HEK293 (cell line): ENCODE results near the gene SMIM22.
A peak's percentile ranks its signal among the peaks of the same experiment; 100 is the strongest.

Experiments
- CTCF ChIA-PET: fragments of 350-600 bp; formaldehyde crosslinking; extraction: SDS; loops from one replicate; lab custom pipeline; 2021; ENCODE audit warnings: antibody characterized with exemption; lab: Yijun Ruan, JAX
- POLR2A ChIA-PET: fragments of 300-600 bp; formaldehyde crosslinking; extraction: SDS; loops from one replicate; lab custom pipeline; 2020; ENCODE audit warnings: antibody characterized with exemption, inconsistent platforms; lab: Yijun Ruan, JAX
- H3K27ac ChIP-seq: fragments of 200-500 bp; sonication (Bioruptor generic); 2 replicates; pipeline ENCODE4 v1.5.1; 2014; ENCODE audit warnings: low read depth, low read length, control low read depth, inconsistent platforms; ENCODE audit errors: extremely low read depth
- H3K36me3 ChIP-seq, 2 experiments: fragments of 200-500 bp in 1 of 2; sonication (Bioruptor generic) in 1 of 2; 1 replicate in 1 of 2; 2 replicates in 1 of 2; pipeline ENCODE4 v1.5.1; 2014 to 2017; ENCODE audit warnings: inconsistent platforms in 2 of 2, low read length in 2 of 2; ENCODE audit not compliant: control insufficient read depth in 2 of 2, insufficient read depth in 1 of 2
- H3K4me1 ChIP-seq: fragments of 200-500 bp; sonication (Bioruptor generic); 2 replicates; pipeline ENCODE4 v1.5.1; 2014; ENCODE audit warnings: mild to moderate bottlenecking, low read length, inconsistent platforms; ENCODE audit not compliant: control insufficient read depth, insufficient read depth
- H3K4me3 ChIP-seq: 2 replicates; pipeline ENCODE4 v1.5.1; 2011; ENCODE audit warnings: low read depth, mild to moderate bottlenecking, control low read depth, low read length, moderate library complexity
- H3K9me3 ChIP-seq: fragments of 200-500 bp; sonication (Bioruptor generic); 2 replicates; pipeline ENCODE4 v1.5.1; 2014; ENCODE audit warnings: low read depth, low read length, inconsistent platforms; ENCODE audit not compliant: control insufficient read depth, insufficient read depth
- PRDM2 ChIP-seq: fragments of 450-650 bp; formaldehyde crosslinking; IDR thresholded peaks from 2 replicates; pipeline ENCODE4 v1.5.1; 2016; ENCODE audit warnings: missing biosample characterization, missing genetic modification characterization, borderline replicate concordance
- REPIN1 ChIP-seq: fragments of 450-650 bp; formaldehyde crosslinking; IDR thresholded peaks from 2 replicates; pipeline ENCODE4 v1.5.1; 2017; ENCODE audit warnings: missing biosample characterization, missing genetic modification characterization, low read depth
- SCRT1 ChIP-seq: fragments of 450-650 bp; formaldehyde crosslinking; IDR thresholded peaks from 2 replicates; pipeline ENCODE4 v1.5.1; 2016; ENCODE audit warnings: missing biosample characterization, missing genetic modification characterization, borderline replicate concordance
- SCRT2 ChIP-seq: fragments of 450-650 bp; formaldehyde crosslinking; IDR thresholded peaks from 2 replicates; pipeline ENCODE4 v1.5.1; 2016; ENCODE audit warnings: missing biosample characterization, missing genetic modification characterization
- SP7 ChIP-seq: fragments of 450-650 bp; formaldehyde crosslinking; IDR thresholded peaks from 2 replicates; pipeline ENCODE4 v1.5.1; 2016; ENCODE audit warnings: missing biosample characterization, missing genetic modification characterization
- ZBTB17 ChIP-seq: fragments of 450-650 bp; formaldehyde crosslinking; IDR thresholded peaks from 2 replicates; pipeline ENCODE4 v1.5.1; 2016; ENCODE audit warnings: missing biosample characterization, missing genetic modification characterization
- ZIC2 ChIP-seq: fragments of 450-650 bp; formaldehyde crosslinking; IDR thresholded peaks from 2 replicates; pipeline ENCODE4 v1.5.1; 2016; ENCODE audit warnings: missing biosample characterization, missing genetic modification characterization
- ZNF394 ChIP-seq: fragments of 450-650 bp; formaldehyde crosslinking; IDR thresholded peaks from 2 replicates; pipeline ENCODE4 v1.5.1; 2016; ENCODE audit warnings: missing biosample characterization, missing genetic modification characterization, mild to moderate bottlenecking, moderate library complexity, borderline replicate concordance
- ZNF529 ChIP-seq: fragments of 450-650 bp; formaldehyde crosslinking; IDR thresholded peaks from 2 replicates; pipeline ENCODE4 v1.5.1; 2017; ENCODE audit warnings: missing genetic modification characterization, missing biosample characterization; ENCODE audit not compliant: insufficient replicate concordance
- ZNF560 ChIP-seq: fragments of 450-650 bp; formaldehyde crosslinking; IDR thresholded peaks from 2 replicates; pipeline ENCODE4 v1.5.1; 2017; ENCODE audit warnings: missing biosample characterization, missing genetic modification characterization, borderline replicate concordance
- ZNF660 ChIP-seq: fragments of 450-650 bp; IDR thresholded peaks from 2 replicates; pipeline ENCODE4 v1.5.1; 2018; ENCODE audit warnings: missing biosample characterization, mild to moderate bottlenecking, missing genetic modification characterization
- ZNF76 ChIP-seq: fragments of 450-650 bp; formaldehyde crosslinking; IDR thresholded peaks from 2 replicates; pipeline ENCODE4; 2016; ENCODE audit warnings: low read depth, missing biosample characterization, missing genetic modification characterization, borderline replicate concordance
- ZNF843 ChIP-seq: fragments of 450-650 bp; formaldehyde crosslinking; IDR thresholded peaks from 2 replicates; pipeline ENCODE4 v1.5.1; 2016; ENCODE audit warnings: missing biosample characterization, missing genetic modification characterization
- TF ChIP-seq, protein P1 (sequence below): fragments of 450-650 bp; formaldehyde crosslinking; IDR thresholded peaks from 2 replicates; pipeline ENCODE4 v1.5.1; 2016; ENCODE audit warnings: missing biosample characterization, missing genetic modification characterization
- TF ChIP-seq, protein P2 (sequence below): fragments of 450-650 bp; IDR thresholded peaks from 2 replicates; pipeline ENCODE4 v1.5.1; 2018; ENCODE audit warnings: missing biosample characterization, missing genetic modification characterization
- TF ChIP-seq, protein P3 (sequence below): fragments of 450-650 bp; formaldehyde crosslinking; IDR thresholded peaks from 2 replicates; pipeline ENCODE4 v1.5.1; 2017; ENCODE audit warnings: missing biosample characterization, missing genetic modification characterization

The SMIM22 gene

GRCh38 chr16:4746215-4746614, 49.0 kb upstream of the SMIM22 start (continued):
- TF ChIP-seq, protein P1, sequence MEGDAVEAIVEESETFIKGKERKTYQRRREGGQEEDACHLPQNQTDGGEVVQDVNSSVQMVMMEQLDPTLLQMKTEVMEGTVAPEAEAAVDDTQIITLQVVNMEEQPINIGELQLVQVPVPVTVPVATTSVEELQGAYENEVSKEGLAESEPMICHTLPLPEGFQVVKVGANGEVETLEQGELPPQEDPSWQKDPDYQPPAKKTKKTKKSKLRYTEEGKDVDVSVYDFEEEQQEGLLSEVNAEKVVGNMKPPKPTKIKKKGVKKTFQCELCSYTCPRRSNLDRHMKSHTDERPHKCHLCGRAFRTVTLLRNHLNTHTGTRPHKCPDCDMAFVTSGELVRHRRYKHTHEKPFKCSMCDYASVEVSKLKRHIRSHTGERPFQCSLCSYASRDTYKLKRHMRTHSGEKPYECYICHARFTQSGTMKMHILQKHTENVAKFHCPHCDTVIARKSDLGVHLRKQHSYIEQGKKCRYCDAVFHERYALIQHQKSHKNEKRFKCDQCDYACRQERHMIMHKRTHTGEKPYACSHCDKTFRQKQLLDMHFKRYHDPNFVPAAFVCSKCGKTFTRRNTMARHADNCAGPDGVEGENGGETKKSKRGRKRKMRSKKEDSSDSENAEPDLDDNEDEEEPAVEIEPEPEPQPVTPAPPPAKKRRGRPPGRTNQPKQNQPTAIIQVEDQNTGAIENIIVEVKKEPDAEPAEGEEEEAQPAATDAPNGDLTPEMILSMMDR, result no peak
- TF ChIP-seq SP7 (tag by site-specific recombination), result no peak

- TF ChIP-seq ZNF843 (tag by site-specific recombination), result no peak
- TF ChIP-seq ZIC2 (tag by site-specific recombination), result peak; percentile 60
- TF ChIP-seq, protein P2, sequence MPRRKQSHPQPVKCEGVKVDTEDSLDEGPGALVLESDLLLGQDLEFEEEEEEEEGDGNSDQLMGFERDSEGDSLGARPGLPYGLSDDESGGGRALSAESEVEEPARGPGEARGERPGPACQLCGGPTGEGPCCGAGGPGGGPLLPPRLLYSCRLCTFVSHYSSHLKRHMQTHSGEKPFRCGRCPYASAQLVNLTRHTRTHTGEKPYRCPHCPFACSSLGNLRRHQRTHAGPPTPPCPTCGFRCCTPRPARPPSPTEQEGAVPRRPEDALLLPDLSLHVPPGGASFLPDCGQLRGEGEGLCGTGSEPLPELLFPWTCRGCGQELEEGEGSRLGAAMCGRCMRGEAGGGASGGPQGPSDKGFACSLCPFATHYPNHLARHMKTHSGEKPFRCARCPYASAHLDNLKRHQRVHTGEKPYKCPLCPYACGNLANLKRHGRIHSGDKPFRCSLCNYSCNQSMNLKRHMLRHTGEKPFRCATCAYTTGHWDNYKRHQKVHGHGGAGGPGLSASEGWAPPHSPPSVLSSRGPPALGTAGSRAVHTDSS (tag by site-specific recombination), result 0 out of 2 replicates have a peak, but pooled peaks have one; percentile 44
- TF ChIP-seq, protein P3, sequence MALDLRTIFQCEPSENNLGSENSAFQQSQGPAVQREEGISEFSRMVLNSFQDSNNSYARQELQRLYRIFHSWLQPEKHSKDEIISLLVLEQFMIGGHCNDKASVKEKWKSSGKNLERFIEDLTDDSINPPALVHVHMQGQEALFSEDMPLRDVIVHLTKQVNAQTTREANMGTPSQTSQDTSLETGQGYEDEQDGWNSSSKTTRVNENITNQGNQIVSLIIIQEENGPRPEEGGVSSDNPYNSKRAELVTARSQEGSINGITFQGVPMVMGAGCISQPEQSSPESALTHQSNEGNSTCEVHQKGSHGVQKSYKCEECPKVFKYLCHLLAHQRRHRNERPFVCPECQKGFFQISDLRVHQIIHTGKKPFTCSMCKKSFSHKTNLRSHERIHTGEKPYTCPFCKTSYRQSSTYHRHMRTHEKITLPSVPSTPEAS, result no peak
- no peak overlapping the region for H3K4me3 ChIP-seq
- ChIA-PET POLR2A (interaction anchor here (0.9 to 2.0 kb wide), 3 partner anchors 10 to 15 kb away, joined by 3 to 12 read pairs (median 8); partner anchors contain the start of genes ANKS3 and DNAAF8), CTCF (interaction anchor here (0.5 kb wide), 1 partner anchor 94 kb away, joined by 3 read pairs; no protein-coding TSS in a partner anchor)
- peaks cover 0 to 27% of the 10 kb centered on the region in 2 experiments; a peak in 2 of 3 replicates for H3K36me3 ChIP-seq
- H3K9me3 ChIP-seq, result no peaks in the 10 kb centered on the region
- no peak overlapping the region for H3K27ac ChIP-seq
- H3K4me1 ChIP-seq, result no peaks in the 10 kb centered on the region
Measured at GRCh38 chr16:4746991-4747574, 48.1 kb upstream of the SMIM22 start.

DNA sequence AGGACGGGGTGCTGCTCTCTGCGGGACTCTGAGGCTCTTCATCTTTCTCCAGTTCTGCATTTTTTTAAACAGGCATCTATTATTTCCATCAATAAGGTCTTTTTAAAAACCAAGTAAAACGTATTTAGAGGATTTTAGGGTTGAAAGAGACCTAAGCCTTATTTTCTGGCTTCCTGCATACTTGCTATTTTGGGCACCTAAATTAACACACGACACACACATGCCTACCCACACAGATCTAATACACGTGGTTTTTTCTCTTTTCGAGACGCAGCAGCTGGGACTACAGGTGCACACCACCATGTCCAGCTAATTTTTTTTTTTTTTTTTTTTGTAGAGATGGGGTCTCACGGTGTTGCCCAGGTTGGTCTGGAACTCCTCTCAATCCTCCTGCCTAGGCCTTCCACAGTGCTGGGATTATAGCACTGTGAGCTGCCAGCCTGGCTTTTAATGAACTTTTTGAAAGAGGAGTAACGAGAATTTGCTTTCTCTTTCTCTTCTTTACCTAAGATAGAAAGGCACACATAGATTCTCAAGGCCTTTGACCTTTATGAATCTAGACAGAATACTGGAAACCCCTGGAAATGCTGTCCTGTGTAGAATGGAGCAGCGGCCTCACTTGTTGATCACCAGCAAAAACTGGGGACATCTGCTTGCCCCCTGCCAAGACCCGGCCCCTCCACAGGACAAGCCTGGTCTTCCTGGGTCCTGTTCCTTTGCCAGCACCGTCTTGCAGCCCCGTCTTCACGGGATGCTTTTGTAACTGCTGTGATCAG, 47.1 kb upstream of the SMIM22 start:
- POLR2A ChIA-PET, result interaction anchor here (1.6 to 2.0 kb wide), 2 partner anchors 9 to 14 kb away, joined by 8 to 12 read pairs; partner anchors contain the start of genes ANKS3 and DNAAF8
- H3K4me3 ChIP-seq, result no peak overlapping the region
- CTCF ChIA-PET, result no interaction called here

More for the DNA sequence above, 47.1 kb upstream of the SMIM22 start:
- no peaks in the 10 kb centered on the region for H3K9me3 ChIP-seq
- H3K36me3 ChIP-seq, result peaks cover 2 to 37% of the 10 kb centered on the region in 2 experiments; a peak in 2 of 3 replicates
- H3K27ac ChIP-seq, result no peak overlapping the region
- TF ChIP-seq SCRT2 (tag by site-specific recombination) (peak; percentile 86), ZNF394 (tag by site-specific recombination) (no peak), SCRT1 (tag by site-specific recombination) (peak; percentile 60; the same call in 1 of the 2 replicates), ZNF529 (no peak), ZNF660 (tag by site-specific recombination) (no peak), ZBTB17 (tag by site-specific recombination) (no peak), ZNF76 (no peak), PRDM2 (tag by site-specific recombination) (no peak), ZNF560 (no peak), REPIN1 (no peak)
- no peaks in the 10 kb centered on the region for H3K4me1 ChIP-seq
